ENCODE results near the gene PRSS53.
"Not testable (repeated sequence)": the region's sequence is repeated elsewhere in the genome, so short reads cannot be mapped to it uniquely, and the experiment has no call there.

PRSS53 gene

GRCh38 chr16:31088459-31089183, at the start of gene PRSS53:
TSS of gene PRSS53 (minus strand) at chr16:31088943. CDS start at chr16:31088809, 134 bp downstream.
- DNase-seq, result no peak

GRCh38 chr16:31136822-31137499, 48.2 kb upstream of the PRSS53 start:
- not testable (repeated sequence) for DNase-seq

- DNase-seq, result no peak
These were observed 47.5 kb upstream of the PRSS53 start for GRCh38 chr16:31136287-31136662.

GRCh38 chr16:31135535-31136286, 47.0 kb upstream of the PRSS53 start, which contains the start of gene PRSS8:
TSS of gene PRSS8 (minus strand) at chr16:31135727. CDS start at chr16:31135498, 229 bp downstream.
- DNase-seq, result no peak

GRCh38 chr16:31134625-31135534, 46.1 kb upstream of the PRSS53 start:
- no peak for DNase-seq

GRCh38 chr16:31134091-31134571, 45.4 kb upstream of the PRSS53 start:
- no peak for DNase-seq

- no peak for DNase-seq
These were observed 44.3 kb upstream of the PRSS53 start for GRCh38 chr16:31133046-31133501.

GRCh38 chr16:31132303-31132979, 43.7 kb upstream of the PRSS53 start:
- DNase-seq, result no peak

- no peak for DNase-seq
These were observed 43.1 kb upstream of the PRSS53 start for GRCh38 chr16:31131841-31132271.

- no peak for DNase-seq
These were observed 42.7 kb upstream of the PRSS53 start for GRCh38 chr16:31131416-31131815.

GRCh38 chr16:31130899-31131298, 42.2 kb upstream of the PRSS53 start:
- DNase-seq, result no peak

GRCh38 chr16:31130336-31130891, 41.7 kb upstream of the PRSS53 start:
- DNase-seq, result no peak

GRCh38 chr16:31129568-31130335, 41.0 kb upstream of the PRSS53 start:
- DNase-seq, result no peak

- no peak for DNase-seq
These were observed 40.2 kb upstream of the PRSS53 start for GRCh38 chr16:31128711-31129567.

- DNase-seq, result no peak
These were observed 38.4 kb upstream of the PRSS53 start for GRCh38 chr16:31127182-31127581.

- no peak for DNase-seq
These were observed 37.1 kb upstream of the PRSS53 start for GRCh38 chr16:31125844-31126243.

- DNase-seq, result no peak
These were observed 31.4 kb upstream of the PRSS53 start for GRCh38 chr16:31120129-31120528.

- no peak for DNase-seq
These were observed 29.7 kb upstream of the PRSS53 start for GRCh38 chr16:31118223-31119155.

Measured in activated CD4-positive, alpha-beta T cell treated with anti-CD3 and anti-CD28 coated beads, Interleukin-2, amount 50 U/mL, for 48 hours (primary cell).